SK-N-SH treated with all-trans-retinoic acid at 6 μM for 48 hours (cell line): ENCODE data around the gene CFAP126.
"Not testable (repeated sequence)": the region's sequence is repeated elsewhere in the genome, so short reads cannot be mapped to it uniquely, and the experiment has no call there.

Source experiments
- ATAC-seq: fragments of 200-7000 bp; cut with Tn5 transposase; 3 replicates; pipeline ENCODE4 v1.9.1; 2020; ENCODE audit warnings: mild to moderate bottlenecking, moderate library complexity
- ZFP3 ChIP-seq: fragments of 250-450 bp; sonication (Bioruptor Pico); IDR thresholded peaks from 2 replicates; pipeline ENCODE4 v1.5.0; 2020; ENCODE audit warnings: mild to moderate bottlenecking, moderate library complexity

The CFAP126 gene

DNA sequence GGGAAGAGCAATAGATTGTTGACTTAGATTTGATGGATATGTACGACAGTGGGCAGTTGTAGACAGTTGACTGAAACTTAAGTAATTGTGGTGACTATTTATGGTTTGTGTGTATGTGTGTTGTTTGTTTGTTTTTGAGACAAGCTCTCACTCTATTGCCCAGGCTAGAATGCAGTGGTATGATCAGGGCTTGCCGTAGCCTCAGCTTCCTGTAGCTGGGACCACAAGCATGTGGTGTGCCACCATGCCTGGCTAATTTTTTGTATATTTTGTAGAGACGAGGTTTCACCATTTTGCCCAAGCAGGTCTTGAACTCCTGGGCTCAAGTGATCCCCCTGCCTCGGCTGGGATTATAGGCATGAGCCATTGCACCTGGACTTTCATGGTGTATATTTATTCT, 43.7 kb downstream of the CFAP126 start:
- ATAC-seq, result no peak
- TF ChIP-seq ZFP3 (CRISPR knock-in tag), result no peak
- TF ChIP-seq, all 23 proteins: peak for 0

DNA sequence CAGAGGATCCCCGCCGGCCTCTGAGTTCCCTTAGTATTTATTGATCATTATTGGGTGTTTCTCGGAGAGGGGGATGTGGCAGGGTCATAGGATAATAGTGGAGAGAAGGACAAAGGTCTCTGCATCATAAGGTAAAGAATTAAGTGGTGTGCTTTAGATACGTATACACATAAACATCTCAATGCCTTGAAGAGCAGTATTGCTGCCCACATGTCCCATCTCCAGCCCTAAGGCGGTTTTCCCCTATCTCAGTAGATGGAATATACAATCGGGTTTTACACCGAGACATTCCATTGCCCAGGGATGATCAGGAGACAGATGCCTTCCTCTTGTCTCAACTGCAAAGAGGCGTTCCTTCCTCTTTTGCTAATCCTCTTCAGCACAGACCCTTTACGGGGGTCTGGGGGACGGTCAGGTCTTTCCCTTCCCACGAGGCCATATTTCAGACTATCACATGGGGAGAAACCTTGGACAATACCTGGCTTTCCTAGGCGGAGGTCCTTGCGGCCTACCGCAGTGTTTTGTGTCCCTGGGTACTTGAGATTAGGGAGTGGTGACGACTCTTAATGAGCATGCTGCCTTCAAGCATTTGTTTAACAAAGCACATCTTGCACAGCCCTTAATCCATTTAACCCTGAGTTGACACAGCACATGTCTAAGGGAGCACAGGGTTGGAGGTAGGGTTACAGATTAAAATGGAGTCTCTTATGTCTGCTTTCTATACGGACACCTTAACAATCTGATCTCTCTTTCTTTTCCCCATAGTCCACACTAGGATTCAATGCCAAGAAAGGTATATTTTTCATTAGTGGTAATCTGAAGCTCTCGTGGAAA, 51.6 kb downstream of the CFAP126 start:
- ATAC-seq, result not testable (repeated sequence)
